BJ (cell line): ENCODE results near the gene THOC2. TPM values are rescaled to one million over a fixed set of nuclear protein-coding genes. Genes with fewer than 3 reads are reported as not detected.
"Not testable (repeated sequence)": the region's sequence is repeated elsewhere in the genome, so short reads cannot be mapped to it uniquely, and the experiment has no call there.

Source experiments
- CTCF ChIA-PET: fragments of 350-600 bp; formaldehyde crosslinking; extraction: SDS; loops from one replicate; lab custom pipeline; 2021; ENCODE audit warnings: antibody characterized with exemption, inconsistent platforms; lab: Yijun Ruan, JAX
- POLR2A ChIA-PET: fragments of 300-600 bp; sonication (Branson Sonifier 250); formaldehyde crosslinking; extraction: SDS; loops from one replicate; lab custom pipeline; 2021; ENCODE audit warnings: antibody characterized with exemption; lab: Charles Lee
- DNase-seq: peaks from one replicate; pipeline ENCODE4 v3.0.0-alpha.2; 2011; ENCODE audit warnings: low read depth
- H3K27me3 ChIP-seq: 2 replicates; pipeline ENCODE4 v1.6.0; 2011; ENCODE audit warnings: low read length; ENCODE audit not compliant: control insufficient read depth, insufficient read depth
- H3K36me3 ChIP-seq: 2 replicates; pipeline ENCODE4 v1.5.1; 2011; ENCODE audit warnings: low read length; ENCODE audit not compliant: control insufficient read depth, insufficient read depth
- H3K4me3 ChIP-seq: 2 replicates; pipeline ENCODE4 v1.5.1; 2011; ENCODE audit warnings: low read depth, mild to moderate bottlenecking, control low read depth, low read length
- polyA minus RNA-seq: library from RNA; depleted of rRNA, polyadenylated mRNA; stranded (reverse); fragments of >200 nt; gene quantifications from 2 replicates; pipeline ENCODE4 v1.2.3, GENCODE V29; 2011; rRNA and poly(A)+ RNA removed
- polyA plus RNA-seq: library from polyadenylated mRNA; depleted of rRNA; stranded (reverse); fragments of >200 nt; gene quantifications from 2 replicates; pipeline ENCODE4 v1.2.3, GENCODE V29; 2011; rRNA removed
- TF ChIP-seq, protein P1 (sequence below): IDR thresholded peaks from 2 replicates; pipeline ENCODE4 v1.5.1; 2011; ENCODE audit warnings: low read depth, mild to moderate bottlenecking, control low read depth, inconsistent platforms, low read length, moderate library complexity; ENCODE audit not compliant: insufficient read depth

Gene THOC2, protein sequence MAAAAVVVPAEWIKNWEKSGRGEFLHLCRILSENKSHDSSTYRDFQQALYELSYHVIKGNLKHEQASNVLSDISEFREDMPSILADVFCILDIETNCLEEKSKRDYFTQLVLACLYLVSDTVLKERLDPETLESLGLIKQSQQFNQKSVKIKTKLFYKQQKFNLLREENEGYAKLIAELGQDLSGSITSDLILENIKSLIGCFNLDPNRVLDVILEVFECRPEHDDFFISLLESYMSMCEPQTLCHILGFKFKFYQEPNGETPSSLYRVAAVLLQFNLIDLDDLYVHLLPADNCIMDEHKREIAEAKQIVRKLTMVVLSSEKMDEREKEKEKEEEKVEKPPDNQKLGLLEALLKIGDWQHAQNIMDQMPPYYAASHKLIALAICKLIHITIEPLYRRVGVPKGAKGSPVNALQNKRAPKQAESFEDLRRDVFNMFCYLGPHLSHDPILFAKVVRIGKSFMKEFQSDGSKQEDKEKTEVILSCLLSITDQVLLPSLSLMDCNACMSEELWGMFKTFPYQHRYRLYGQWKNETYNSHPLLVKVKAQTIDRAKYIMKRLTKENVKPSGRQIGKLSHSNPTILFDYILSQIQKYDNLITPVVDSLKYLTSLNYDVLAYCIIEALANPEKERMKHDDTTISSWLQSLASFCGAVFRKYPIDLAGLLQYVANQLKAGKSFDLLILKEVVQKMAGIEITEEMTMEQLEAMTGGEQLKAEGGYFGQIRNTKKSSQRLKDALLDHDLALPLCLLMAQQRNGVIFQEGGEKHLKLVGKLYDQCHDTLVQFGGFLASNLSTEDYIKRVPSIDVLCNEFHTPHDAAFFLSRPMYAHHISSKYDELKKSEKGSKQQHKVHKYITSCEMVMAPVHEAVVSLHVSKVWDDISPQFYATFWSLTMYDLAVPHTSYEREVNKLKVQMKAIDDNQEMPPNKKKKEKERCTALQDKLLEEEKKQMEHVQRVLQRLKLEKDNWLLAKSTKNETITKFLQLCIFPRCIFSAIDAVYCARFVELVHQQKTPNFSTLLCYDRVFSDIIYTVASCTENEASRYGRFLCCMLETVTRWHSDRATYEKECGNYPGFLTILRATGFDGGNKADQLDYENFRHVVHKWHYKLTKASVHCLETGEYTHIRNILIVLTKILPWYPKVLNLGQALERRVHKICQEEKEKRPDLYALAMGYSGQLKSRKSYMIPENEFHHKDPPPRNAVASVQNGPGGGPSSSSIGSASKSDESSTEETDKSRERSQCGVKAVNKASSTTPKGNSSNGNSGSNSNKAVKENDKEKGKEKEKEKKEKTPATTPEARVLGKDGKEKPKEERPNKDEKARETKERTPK (N-terminal part only)
- polyA plus RNA-seq (23.8 and 44.7 TPM in 2 replicates), polyA minus RNA-seq (14.2 and 17.6 TPM in 2 replicates)

DNA sequence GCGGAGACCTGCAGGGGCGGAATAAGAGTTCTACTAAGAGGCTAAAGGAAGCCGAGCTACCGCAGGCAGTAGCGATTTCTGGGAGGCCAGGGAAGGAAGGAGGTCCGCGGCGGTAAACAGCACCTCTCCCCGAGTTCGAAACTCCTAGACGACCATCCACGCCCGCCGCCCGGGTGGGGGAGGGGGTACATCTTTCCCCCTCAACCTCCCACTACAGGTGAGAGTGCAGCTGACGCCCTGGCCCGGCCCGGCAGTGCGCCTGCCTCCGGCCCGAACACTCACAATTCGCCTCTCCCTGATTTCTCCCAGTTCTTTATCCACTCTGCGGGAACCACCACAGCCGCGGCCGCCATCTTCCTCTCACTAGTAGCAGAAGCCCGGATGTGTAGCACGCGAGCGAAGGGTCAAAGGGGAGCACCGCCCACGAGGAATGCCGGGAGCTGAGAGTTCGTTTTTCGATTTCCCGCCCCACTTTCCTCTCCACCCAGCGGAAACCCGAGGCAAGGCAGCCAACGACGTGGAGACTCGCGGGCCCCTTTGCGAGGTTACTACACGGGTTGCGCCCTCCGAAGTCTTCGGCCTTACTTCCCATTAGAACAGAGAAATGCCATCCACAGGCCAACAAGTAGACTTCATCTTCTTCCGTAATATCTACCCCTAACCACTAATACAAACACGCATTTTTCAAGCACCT lies at the start of gene THOC2:
Gene THOC2, minus strand, starts transcription at position 383 of the 694 bp plus-strand sequence. Its CDS starts 30 bp downstream, at position 353.
- CTCF ChIA-PET, result interaction anchor here (1.2 to 1.3 kb wide), 2 partner anchors 33 to 37 kb away, joined by 3 to 4 read pairs; no protein-coding TSS in a partner anchor
- H3K27me3 ChIP-seq, result no peaks in the 10 kb centered on the region
- peak; percentile 35 for DNase-seq
- peak within 1 kb of the TSS; percentile 74 for H3K4me3 ChIP-seq
- POLR2A ChIA-PET, result interaction anchor here (0.6 kb wide), 1 partner anchor 11 kb away, joined by 3 read pairs; no protein-coding TSS in a partner anchor
- TF ChIP-seq, protein P1, sequence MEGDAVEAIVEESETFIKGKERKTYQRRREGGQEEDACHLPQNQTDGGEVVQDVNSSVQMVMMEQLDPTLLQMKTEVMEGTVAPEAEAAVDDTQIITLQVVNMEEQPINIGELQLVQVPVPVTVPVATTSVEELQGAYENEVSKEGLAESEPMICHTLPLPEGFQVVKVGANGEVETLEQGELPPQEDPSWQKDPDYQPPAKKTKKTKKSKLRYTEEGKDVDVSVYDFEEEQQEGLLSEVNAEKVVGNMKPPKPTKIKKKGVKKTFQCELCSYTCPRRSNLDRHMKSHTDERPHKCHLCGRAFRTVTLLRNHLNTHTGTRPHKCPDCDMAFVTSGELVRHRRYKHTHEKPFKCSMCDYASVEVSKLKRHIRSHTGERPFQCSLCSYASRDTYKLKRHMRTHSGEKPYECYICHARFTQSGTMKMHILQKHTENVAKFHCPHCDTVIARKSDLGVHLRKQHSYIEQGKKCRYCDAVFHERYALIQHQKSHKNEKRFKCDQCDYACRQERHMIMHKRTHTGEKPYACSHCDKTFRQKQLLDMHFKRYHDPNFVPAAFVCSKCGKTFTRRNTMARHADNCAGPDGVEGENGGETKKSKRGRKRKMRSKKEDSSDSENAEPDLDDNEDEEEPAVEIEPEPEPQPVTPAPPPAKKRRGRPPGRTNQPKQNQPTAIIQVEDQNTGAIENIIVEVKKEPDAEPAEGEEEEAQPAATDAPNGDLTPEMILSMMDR, result peak; percentile 51
- H3K36me3 ChIP-seq, result no peaks in the 10 kb centered on the region

DNA sequence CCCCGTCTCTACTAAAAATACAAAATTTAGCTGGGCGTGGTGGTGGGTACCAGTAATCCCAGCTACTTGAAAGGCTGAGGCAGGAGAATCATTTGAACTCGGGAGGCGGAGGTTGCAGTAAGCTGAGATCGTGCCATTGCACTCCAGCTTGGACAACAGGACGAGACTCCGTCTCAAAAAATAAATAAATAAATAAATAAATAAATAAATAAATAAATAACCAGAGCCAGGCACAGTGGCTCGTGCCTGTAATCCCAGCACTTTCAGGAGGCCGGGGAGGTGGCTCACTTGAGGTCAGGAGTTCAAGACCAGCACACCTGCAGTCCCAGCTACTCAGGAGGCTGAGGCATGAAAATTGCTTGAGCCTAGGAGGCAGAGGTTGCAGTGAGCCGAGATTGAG lies 48.9 kb upstream of the THOC2 start:
- POLR2A ChIA-PET, CTCF ChIA-PET, H3K27me3 ChIP-seq: not testable (repeated sequence)

DNA sequence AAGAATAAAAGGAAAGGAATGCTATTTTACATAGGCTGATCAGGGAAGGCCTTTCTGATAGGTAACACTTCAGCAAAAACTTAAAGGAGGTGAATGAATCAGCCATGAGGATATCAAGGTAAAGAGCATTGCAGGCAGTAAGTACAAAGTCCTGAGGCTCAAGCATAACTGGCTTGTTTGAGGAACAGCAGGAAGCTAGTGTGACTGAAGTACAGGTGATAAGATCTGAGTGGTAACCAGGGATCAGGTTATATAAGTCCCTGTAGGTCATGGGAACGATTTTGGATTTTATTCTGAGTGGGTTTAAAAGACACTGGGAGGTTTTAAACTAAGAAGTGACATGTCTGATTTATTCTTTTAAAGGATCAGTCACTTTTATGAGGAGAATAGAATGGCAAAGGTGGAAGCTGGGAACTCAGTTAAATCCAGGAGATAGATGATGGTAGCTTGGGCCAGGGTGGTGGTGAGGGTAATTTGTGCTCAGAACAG lies 47.1 kb upstream of the THOC2 start:
- Histone ChIP-seq H3K4me3 (no peak overlapping the region), H3K36me3 (no peaks in the 10 kb centered on the region), H3K27me3 (no peaks in the 10 kb centered on the region)
- CTCF ChIA-PET, result interaction anchor here (0.6 kb wide), 1 partner anchor 205 kb away, joined by 3 read pairs; no protein-coding TSS in a partner anchor
- POLR2A ChIA-PET, result no interaction called here
- DNase-seq, result no peak
- TF ChIP-seq, protein P1, result no peak

More for the DNA sequence above, 48.9 kb upstream of the THOC2 start:
- H3K4me3 ChIP-seq, H3K36me3 ChIP-seq, DNase-seq: not testable (repeated sequence)

DNA sequence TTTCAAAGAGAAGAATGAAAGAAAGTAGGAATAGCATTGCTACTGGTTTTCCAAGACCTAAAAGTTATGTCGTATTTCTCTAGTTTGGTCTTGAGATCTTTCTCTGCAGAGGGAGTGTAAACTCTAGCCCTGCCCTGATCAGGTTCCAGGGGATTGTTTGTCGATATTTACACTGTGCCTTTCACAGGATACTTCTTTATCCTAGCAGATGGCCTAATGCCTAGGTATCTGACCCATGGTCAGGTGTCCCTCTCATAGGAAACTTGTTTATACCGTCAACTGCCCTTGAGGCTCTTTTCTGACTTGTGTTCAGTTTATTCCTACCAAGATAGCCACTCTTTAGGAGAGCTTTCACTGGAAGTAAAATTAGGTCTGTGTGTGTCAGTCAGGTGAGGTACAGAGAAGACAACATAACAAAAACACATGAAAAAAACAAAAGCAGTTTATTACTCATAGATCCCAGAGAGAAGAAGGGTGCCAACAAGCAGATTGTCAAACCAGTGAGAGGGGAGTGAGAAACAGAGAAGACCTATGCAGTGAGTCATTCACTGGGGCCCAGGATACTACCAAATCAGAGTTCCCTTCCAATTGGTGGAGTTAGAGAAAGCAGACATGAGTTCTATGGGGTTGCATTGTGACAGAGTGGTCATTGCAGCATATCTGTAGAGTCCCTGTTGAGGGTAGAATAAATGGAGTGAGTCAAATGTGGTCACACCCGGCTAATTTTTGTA lies 40.6 kb upstream of the THOC2 start:
- Histone ChIP-seq H3K4me3 (no peak overlapping the region), H3K36me3 (no peaks in the 10 kb centered on the region), H3K27me3 (no peaks in the 10 kb centered on the region)
- ChIA-PET POLR2A (no interaction called here), CTCF (interaction anchor here (0.7 kb wide), 1 partner anchor 21 kb away, joined by 3 read pairs; no protein-coding TSS in a partner anchor)
- no peak for DNase-seq
- TF ChIP-seq, protein P1, result no peak
